T-helper 2 cell treated with Interferon-gamma antibody and Interleukin-4, amounts not matched to agents 100 ng/mL and 5 ng/mL, for 36 hours (primary cell): ENCODE data around the gene KHNYN. TPM values are rescaled to one million over a fixed set of nuclear protein-coding genes. Genes with fewer than 3 reads are reported as not detected.
"Not testable (repeated sequence)": the region's sequence is repeated elsewhere in the genome, so short reads cannot be mapped to it uniquely, and the experiment has no call there.

Experiments used
- intact Hi-C: fragments of 100-400 bp; cut with micrococcal nuclease; formaldehyde crosslinking; loops from one replicate; pipeline ENCODE4 v1.15.1; 2023
- total RNA-seq: library from RNA; stranded (reverse); gene quantifications from 2 replicates; pipeline ENCODE4 v1.2.3, GENCODE V29; 2022

KHNYN gene
- 76.6 and 79.3 TPM in 2 replicates for total RNA-seq

DNA sequence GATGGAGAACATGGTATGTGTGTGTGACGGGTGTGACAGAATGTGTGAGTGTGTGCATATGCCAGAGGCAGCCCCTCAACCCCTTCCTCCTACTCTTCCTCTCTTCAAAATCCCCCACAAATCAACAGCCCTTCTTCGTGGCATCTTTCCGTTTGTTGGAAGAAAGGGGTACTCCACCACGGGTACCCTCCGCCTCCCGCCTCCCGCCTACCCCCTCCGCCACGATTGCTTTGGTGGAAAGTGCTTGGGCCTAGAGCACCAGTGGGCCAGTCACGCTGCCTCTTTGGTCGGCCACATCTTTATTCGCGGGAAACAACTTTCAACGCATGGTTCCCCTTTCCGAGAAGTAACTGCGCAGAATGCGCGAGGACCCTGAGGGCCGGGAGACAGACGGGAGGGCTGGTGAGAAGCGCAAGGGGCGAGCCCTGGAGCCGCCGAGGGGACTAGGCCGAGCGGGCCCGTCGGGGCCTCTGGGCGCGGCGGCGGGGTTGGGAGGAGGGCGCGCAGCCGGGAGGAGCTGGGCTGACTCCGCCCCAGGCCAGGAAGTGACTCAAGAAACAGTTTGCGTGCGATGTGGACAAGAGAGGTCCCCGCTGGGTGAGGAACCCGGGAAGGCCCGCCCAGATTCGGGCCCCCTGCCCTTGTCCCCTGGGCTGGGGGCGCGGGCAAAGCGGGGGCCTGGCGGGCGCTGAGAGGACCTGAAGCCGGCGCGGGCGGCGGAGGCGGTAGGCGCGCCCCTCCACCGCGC, at the start of gene KHNYN, which contains the start of gene CBLN3:
Gene KHNYN, plus strand, starts transcription at position 560 of the 748 bp plus-strand sequence. CDS start 777 bp downstream, outside the sequence.
Gene CBLN3, minus strand, starts transcription at position 274 of the 748 bp plus-strand sequence. CDS start 614 bp downstream, outside the sequence.
- intact Hi-C loops: loop anchor here (5.0 to 10.0 kb wide), 2 partner anchors 117 to 315 kb away; partner anchors contain the start of genes DCAF11, LTB4R, LTB4R2 and NRL

DNA sequence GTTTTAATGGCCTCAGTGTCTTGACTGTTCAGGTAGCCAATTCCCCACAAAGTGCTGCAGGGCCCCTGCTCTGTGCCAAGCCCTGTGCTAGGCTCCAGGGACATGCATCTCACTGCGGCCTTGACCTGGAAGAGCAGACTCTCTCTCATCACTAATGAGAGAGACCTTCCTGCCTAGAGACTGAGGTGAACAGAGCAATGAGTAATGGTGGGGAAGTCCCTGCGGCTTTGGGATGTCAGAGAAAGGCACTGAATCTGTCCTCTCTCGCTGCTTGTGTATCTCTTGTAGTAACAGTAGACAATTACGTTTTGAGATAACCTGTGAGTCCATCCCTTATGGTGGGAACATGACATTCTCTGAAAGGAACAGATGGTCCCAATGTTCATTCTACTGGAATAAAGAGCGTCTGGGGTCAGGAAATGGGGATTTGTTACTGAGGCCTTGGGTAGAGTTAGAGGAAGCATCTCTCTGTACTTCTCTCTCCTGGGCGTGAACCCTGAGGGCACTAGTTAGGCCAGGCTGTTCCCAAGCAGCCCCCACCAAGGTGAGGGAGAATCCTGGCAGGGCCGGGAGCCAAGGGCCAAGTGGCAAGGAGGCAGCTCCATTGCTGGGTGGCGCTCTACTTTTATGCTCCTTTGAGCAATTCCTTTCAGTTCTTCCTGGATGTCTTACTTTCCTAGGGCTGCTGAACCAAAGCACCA, 48.2 kb upstream of the KHNYN start:
- intact Hi-C loops: no loop called here

DNA sequence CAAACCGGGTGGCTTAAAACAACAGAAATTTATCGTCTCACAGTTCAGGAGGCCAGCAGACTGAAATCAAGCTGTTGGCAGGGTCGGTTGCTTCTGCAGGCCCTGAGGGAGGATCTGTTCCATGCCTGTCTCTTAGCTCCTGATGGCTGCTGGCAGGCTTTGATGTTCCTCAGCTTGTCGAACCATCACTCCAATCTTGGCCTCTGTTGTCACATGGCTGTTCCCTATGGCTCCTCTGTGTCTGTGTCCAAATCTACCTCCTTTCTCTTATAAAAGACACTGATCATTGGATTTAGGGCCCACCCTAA, 47.7 kb upstream of the KHNYN start:
- intact Hi-C loops: no loop called here

DNA sequence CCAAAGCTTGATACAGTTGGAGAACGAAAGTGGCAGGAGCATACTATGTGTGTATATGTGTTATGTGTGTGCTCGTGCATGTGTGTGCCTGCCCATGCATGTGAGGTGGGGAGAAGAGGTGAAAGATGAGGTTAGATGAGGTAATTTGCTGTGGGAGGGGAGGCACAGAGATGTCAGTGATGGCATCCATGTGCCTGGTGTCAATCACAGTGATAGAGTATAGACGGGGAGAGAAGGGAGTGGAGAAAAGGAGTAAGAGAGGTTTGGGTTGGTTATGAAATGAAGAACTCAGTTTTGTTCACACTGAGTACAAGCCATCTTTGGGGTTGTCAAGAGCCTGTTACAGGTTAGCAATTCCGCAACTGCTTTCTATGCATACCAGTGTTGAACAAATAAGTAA, 45.6 kb upstream of the KHNYN start:
- intact Hi-C loops: no loop called here

DNA sequence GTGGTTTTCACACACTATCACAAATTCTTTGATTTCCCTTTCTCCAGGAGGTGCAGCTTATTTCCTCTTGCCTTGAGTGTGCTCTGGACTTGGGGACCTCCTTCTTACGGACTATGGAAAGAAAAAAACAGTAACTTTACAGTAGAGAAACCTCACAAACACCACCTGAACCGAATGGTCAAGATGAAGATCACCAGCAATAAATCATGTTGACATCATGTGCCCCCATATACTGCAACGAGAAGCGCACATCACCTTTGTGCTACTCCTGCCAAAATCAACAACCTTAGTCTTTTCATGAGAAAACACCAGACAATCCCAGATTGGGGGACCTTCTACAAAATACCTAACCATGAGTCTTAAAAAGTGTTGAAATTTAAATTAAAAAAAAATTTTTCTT, 44.2 kb upstream of the KHNYN start:
- intact Hi-C loops: no loop called here

DNA sequence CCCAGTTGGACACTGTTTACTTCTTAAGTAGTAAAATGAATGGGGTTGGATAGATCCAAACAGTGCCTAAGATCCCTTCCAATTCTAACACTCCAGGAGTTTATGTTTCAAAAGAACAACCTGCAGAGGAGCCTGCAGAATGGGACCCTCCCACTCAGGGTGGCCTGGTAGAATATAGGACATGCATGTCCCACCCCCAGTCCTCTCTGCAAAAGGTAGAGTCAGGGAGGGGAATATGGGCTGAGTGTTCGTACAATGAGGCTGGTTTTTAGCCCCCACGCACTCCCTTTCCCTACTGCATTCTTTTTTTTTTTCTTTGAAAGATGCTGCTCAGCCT, 42.8 kb upstream of the KHNYN start:
- intact Hi-C loops: no loop called here

DNA sequence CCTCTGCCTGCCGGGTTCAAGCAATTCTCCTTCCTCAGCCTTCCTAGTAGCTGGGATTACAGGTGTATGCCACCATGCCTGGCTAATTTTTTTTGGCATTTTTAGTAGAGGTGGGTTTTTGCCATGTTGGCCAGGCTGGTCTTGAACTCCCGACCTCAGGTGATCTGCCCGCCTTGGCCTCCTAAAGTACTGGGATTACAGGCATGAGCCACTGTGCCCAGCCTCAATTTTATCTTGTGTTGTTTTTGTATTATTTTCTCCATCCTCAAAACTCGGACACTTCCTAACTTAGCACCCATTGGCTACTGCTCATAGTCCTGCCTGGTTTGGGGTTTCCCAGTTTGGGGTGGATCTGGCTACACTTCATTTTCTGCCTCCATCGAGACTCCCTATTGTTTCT, 42.2 kb upstream of the KHNYN start:
- intact Hi-C loops: not testable (repeated sequence)

DNA sequence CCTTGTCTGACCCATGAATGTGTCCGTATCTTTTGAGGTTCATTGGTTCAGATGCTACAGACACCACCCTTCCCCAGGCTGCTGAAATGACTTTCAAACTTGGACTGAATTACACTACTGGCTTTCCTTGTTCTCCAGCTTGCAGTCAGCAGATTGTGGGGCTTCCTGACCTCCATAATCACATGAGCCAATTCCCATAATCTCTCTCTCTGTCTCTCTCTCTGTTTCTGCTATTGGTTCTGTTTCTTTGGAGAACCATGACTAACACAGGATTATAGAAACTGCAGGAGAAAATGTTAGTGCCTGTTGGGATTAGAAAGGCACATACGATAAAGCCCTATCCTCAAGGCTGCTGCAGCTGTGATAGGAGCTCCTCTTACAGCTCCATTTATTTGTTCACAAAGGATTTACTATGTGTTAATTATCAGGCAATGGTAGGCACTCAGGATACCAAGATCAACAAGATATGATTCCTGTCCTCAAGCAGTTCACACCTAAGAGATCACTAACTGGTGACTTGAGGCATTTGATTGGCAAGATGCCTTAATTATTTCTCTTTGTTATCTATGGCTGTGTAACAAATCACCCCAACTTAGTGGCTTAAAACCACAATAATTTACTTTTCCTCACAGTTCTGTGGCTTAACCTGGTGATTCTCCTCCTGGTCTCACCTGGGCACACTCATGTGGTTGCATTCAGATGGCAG, 41.1 kb upstream of the KHNYN start:
- intact Hi-C loops: no loop called here

DNA sequence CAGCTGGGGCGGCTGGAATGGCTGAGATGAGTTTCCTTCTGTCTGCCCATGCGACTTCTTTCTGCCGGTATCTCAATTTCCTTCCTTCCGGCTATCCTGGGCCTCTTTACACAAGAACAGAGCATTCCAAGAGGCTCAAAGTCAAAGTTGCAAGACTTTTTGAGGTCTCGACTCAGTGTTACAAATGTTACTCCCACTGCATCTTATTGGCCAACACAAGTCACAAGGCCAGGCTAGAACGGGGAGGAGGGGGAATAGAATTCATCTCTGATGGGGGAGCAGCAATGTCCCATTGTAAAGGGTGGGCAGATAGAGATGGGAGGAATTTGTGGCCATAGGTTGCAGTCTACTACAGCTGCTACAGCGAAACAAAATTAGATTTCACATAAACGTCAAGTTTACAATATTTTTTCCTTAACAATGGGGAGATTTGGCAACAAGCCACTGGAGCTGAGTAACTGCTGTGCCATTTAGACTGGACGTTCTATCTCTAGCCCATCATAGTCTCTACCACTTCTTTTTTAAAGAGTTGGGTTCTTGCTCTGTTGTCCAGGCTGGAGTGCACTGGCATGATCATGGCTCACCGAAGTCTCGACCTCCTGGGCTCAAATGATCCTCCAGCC, 40.4 kb upstream of the KHNYN start:
- intact Hi-C loops: no loop called here

DNA sequence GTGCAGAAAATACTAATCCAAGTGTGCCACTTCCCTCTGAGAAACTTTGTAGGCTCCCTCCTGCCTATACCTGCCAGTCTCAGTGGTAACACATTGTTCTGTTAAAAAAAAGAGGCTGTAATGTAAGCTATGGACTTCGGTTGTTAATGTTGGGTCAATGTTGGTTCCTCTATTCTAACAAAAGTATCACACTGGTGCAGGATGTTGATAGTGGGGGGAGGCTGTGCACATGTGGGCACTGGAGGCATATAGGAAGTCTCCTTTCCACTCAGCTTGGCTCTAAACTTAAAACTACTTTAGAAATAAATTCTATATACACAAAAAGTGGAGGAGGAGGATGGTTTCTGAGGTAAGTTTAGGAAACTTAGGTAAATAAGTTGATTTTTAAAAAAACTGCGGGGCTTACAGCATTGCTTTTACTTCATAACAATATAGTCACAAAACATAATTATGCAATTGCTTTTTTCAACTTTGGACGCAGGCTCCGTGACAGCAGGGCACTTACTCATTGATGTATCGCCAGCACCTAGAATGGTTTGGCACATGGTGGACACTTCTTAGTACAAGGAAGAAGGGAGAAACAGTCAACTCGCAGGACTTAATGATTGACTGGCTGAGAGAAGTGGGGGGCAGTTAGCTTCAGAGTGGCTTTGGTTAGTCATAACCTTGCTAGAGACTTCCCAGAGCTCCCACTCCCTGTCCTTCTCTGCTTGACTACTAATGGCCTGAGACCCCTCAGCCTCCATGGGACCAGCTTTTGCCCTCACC, 38.9 kb upstream of the KHNYN start:
- intact Hi-C loops: no loop called here

DNA sequence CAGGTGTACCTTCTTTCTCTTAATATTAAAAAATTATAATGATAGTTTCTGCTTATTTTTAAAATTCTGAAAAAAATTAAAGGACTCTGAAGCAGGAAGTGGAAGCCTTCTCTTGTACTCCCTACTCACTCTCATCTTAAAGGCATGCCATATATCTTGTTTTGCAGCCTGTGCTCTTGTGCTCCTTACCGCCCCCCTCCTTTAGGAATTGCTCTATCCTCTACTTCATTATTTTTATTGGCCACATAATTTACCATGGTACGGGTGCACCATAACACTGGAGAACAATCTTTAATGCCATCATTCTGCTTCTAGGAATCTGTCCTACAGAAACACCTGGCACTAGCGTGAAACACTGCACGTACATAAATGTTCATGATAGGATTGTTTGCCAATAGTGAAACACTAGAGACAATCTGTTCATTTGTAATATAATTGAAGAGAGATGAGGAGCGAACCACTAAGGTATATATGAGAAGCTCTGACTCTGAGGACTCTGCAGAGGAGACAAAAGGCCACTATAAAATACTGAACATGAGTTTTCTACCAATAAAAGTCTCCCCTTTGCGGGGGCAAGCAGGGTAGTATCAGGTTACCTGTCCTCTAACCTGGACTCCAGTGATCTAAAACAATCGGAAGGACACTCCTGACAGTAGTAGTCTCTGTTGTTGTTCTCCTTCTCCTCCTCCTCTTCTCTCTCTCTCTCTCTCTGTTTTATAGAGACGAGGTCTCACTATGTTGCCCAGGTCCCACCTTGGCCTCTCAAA, 37.2 kb upstream of the KHNYN start:
- intact Hi-C loops: no loop called here

DNA sequence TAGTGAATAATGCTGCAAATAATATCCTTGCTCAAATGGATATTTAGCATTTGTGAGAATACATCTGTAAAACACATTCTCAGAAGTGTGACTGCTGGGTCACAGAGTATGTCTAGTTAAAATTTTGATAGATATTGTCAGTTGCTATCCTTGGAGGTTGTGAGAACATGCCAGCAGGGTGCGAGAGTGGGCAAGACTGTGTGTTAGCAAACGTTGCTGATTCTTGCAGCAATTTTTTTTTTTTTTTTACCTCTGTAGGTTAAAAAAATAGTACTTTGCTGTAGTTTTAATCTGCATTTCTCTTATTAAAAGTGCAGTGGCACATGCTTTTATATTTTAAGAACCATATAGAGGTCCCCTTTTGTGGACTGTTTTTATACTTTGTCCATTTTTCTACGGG, 35.5 kb upstream of the KHNYN start:
- intact Hi-C loops: no loop called here

DNA sequence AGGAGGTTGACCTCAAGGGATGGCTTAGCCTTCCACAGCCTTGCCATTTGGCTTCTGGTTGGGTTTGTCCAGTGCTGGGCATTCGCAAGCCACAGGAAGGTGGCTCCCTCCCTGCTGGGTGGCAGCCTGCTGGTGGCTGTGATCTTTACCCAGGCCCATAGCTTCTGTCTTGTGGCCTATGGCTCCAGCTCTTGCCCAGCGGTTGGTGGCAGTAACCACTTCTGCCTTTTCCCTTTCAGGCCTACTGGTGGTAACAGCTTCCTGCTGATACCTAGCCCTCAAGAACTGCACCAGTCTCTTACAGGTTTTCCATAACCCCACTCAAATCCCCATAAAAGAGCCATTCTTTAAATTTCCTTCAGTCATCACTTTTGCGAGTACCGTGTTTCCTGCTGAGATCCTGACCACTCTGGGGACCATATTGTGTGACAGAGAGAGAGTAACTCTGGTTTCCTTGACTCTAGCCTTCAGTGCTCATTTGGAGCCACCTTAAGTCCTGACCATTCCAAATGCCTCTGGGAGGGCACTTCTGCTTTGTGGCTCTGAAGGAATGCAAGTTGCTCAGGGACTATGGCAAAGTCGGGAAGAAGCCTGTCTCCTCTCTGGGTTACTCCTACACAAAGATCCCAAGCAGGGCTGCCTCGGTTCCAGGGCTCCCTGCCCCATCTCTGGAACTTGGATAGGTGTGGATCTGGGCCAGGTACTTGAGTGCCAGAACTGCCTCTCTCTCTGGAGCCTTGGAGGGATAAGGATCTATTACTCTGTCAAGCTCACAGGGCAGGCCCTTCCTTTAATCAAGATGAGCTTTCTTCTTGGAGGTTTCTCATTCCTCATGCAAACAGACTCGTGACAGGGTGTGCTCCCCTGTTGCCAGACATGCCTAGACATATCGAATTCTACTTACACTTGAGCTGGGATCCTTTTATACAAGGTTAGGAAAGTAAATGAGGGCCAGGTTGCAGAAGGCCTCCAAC, 33.9 kb upstream of the KHNYN start:
- intact Hi-C loops: no loop called here

DNA sequence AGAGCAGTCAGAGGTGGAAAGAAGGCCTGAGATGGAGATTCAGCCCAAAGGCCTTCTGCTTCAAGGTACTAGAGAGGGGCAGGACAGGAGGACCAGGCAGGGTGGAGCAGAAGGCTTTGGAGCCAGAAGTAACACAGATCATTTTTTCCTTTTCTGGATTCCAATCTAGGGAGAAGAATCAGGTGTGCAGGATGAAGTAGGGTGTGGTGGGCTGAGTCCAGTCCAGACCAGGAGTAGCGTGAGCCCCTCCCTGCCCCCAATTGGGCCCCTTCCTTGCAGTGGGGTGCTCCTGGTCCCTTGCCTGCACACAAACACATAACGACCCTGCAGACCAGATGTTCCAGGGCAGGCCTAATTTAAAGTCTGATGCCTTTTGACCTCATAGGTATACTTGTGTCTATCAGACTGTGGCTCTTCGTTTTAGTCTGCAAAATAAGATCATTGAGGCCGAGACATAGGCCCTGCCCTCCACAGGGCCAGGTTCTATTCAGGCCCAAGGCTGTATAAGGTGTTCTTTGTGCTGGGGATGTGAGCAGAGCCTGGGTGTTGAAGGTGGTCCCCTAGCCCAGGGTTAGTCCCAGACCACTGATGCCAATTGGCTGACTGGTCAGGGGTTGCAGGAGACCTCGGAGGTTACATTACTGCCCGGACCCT, 32.0 kb upstream of the KHNYN start:
- intact Hi-C loops: no loop called here

DNA sequence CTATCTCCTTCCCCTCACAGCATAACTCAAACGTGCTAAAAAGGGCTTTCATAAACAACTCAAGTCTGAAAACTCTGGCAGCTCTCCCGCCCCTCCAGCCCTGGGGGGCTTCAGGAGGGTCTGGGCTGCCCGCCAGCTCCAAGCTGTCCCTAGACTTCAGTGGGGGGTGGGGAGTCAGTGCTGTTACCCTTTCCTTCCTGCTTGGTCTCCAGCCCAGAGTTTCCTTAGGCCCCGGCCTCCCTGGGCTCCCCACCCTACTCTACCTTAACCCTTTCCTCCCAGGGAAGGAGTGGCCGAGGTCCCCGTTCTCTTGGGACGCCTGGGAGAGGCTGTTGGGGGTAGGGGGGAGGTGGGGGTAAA, 31.5 kb upstream of the KHNYN start:
- intact Hi-C loops: no loop called here

DNA sequence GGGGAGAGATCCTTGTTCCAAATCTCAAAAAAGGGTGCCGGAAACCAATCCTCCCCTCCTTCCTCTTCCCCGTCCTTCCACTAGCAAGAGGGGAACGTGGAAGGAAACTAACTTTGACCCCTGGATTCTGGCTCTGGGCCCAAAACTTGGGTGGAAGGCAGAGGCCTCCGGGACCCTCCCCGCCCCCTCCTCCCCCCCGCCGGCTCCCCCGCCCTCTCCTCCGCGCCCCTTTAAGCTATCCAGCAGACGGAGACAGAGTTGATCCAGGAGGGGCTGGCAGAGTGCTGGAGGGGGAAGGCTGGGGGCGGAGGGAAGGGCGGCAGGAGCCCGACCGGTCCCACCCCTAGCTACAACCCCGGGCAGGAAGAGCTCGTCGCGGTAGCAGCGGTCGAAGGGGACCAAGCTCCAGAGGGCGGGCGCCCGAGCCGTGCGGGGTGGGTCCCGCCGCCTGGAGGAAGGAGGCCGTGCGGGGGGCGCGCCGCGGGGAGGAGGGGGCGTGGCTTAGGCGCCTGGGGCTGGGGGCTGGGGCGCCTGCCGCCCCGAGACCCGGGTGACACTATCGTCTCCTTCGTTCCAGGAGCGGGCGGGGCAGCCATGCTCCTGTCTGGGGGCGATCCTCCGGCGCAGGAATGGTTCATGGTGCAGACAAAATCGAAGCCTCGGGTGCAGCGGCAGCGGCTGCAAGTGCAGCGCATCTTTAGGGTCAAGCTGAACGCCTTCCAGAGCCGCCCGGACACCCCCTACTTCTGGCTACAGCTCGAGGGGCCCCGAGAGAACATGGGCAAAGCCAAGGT, 30.9 kb upstream of the KHNYN start, which contains the start of gene NYNRIN:
Gene NYNRIN, plus strand, starts transcription at position 351 of the 794 bp plus-strand sequence. Its CDS starts 244 bp downstream, at position 595.
- intact Hi-C loops: no loop called here

DNA sequence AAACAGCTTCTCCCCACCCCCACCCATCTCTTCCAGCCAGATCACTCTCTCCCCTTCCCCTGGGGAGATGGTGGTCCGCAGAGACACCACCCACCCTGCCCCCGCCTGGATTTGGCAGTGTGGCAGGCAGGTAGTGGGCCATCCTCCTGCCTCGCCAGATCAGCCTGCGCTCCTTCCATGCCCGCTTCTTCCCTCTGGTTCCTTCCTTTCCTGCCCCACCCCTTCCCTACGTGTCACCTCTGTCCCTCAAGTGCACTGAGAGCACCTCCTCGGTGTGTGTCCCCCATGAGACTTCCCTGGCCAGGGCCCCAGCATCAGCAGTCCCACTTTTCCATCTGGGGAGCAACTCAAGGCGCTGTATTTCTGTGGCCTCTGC, 30.3 kb upstream of the KHNYN start:
- intact Hi-C loops: no loop called here
